GM12891 (cell line): ENCODE data around the gene JAZF1.

ENCODE experiments used
- POLR2A ChIP-seq: IDR thresholded peaks from 2 replicates; pipeline ENCODE4 v1.6.1; 2011; ENCODE audit warnings: low read depth, low read length, control low read depth
- POLR2AphosphoS5 ChIP-seq: IDR thresholded peaks from 2 replicates; pipeline ENCODE4 v1.6.1; 2011; ENCODE audit warnings: low read depth, low read length, control low read depth

- TF ChIP-seq POLR2A (no peak), POLR2AphosphoS5 (no peak)
Measured at GRCh38 chr7:27912751-27913150, 267.8 kb downstream of the JAZF1 start.
